Measurements from ENCODE around the gene GATA6.

The GATA6 gene

DNA sequence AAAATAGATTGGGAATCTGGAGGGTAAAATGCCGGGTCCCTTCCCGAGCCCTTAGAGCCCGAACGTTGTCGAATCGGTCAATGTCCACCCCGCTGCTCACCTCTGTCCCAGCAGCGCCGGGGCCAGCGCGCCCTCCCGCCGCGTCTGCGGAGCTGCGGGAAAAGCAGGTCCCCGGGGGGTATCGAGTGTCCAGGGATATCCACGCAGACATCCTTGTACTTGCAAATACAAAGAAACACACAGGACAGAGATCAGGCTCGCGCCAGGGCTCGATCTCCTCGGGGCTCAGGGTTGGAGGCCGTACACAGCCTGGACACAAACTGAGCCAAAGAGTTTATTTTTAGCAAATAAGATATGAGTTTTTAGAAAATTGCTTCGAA, 2.3 kb upstream of the GATA6 start:
- DNase-seq, result no peak

DNA sequence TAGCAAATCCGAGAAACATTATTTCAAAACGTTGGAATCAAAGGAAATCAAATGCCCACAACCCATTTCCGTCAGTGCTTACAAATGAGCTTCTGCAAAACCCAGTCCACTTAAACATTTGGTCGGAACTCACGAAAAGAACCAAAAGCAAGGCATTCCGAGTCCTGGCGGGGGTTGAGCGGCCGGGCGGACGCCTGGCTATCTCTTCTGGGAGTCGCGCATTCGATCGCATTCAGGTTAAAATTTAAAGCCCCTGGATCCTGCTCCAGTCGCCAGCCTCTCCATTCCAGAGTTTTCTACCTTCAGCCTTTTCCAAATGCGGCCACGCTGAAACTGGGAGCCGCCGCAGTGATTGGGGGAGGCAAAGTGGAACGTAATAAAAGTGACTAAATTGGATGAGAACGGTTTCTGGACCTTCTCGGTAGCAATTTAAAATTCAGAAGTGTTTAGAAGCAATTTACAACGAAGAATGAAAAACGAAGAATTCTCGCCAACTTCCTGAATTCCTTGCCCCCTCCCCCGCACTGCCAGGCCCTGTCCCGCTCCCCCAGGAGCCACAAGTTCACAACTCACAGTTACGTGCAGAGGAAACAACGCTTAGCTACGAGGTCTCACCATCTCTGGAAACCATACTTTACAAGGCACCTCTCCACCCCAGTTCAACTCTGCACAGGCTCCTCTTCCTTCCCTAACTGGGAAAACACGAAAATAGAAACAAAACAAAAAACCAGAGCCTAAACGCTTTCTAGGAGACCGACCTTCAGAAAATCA, 1.7 kb upstream of the GATA6 start:
- DNase-seq, result no peak

GRCh38 chr18:22168360-22168921, 948 bp upstream of the GATA6 start:
- DNase-seq, result no peak

- no peak for DNase-seq
Observed at GRCh38 chr18:22169889-22170420, 566 bp downstream of the GATA6 start.

GRCh38 chr18:22170421-22171257, 1.2 kb downstream of the GATA6 start:
- DNase-seq, result no peak

DNA sequence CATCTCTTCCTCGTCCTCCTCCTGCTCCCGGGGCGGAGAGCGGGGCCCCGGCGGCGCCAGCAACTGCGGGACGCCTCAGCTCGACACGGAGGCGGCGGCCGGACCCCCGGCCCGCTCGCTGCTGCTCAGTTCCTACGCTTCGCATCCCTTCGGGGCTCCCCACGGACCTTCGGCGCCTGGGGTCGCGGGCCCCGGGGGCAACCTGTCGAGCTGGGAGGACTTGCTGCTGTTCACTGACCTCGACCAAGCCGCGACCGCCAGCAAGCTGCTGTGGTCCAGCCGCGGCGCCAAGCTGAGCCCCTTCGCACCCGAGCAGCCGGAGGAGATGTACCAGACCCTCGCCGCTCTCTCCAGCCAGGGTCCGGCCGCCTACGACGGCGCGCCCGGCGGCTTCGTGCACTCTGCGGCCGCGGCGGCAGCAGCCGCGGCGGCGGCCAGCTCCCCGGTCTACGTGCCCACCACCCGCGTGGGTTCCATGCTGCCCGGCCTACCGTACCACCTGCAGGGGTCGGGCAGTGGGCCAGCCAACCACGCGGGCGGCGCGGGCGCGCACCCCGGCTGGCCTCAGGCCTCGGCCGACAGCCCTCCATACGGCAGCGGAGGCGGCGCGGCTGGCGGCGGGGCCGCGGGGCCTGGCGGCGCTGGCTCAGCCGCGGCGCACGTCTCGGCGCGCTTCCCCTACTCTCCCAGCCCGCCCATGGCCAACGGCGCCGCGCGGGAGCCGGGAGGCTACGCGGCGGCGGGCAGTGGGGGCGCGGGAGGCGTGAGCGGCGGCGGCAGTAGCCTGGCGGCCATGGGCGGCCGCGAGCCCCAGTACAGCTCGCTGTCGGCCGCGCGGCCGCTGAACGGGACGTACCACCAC, 2.1 kb downstream of the GATA6 start:
- DNase-seq, result no peak

GRCh38 chr18:22172120-22172582, 2.8 kb downstream of the GATA6 start:
- no peak for DNase-seq

DNA sequence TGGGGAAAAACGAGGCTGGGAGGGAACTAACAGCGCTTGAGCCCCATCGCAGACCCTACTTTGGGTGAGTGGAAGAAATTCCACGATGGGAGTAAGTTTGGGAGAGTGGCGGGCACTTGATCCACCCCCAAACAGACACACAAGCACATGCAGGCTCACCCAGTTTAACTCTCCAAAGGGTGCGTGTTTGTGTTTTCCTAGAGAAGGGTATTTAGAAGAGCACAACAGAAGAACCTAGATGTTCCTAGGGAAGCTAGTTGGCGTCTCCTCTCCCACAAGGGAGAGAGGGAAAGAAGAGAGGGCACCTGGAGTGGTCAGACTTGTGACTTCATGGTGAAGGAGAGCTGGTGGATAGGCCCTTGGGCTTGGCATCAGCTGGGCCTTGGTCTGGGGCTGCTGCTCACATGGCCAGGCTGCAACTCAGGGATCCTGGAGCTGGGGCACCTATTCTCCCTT, 3.2 kb downstream of the GATA6 start:
- no peak for DNase-seq

- no peak for DNase-seq
Observed at GRCh38 chr18:22173221-22173927, 4.0 kb downstream of the GATA6 start.

GRCh38 chr18:22173928-22174301, 4.5 kb downstream of the GATA6 start:
- no peak for DNase-seq

- no peak for DNase-seq
Observed at GRCh38 chr18:22174341-22175145, 5.2 kb downstream of the GATA6 start.

GRCh38 chr18:22175346-22175745, 6.0 kb downstream of the GATA6 start:
- no peak for DNase-seq

DNA sequence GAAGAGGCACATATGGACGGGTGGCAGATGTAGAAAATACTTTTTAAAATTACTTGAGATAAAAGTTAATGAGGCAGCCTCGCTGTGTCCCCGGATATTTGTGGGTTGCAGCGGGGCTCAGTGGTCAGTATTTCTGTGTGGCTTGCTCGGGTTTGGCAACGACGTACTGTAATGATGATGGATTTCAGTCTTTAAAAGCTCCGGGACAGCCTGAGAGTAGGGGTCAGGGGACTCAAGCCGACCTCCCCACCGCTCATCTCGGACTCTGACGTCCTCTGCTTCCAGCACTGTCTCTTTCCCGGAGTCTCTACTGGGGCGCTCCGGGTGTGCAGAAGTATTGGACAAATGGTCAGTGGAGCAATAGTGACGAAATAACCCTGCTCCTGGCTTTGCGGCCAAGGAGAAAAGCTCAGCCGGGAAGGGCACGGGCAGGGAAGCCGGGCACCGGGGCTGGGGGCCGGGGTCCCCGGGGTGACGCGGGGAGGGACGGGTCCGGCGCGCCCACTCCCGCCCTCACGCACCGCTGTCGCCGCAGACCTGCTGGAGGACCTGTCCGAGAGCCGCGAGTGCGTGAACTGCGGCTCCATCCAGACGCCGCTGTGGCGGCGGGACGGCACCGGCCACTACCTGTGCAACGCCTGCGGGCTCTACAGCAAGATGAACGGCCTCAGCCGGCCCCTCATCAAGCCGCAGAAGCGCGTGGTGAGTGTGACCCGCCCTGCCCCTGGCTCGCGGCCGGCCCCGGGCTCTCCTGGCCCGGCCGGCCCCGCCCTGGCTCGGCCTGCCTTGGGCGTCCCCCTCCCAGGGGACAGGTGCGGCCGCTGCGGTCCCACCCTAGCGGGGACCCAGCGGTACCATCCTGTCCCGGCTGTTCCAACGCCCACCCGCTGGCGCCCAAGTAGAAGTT, 7.3 kb downstream of the GATA6 start:
- no peak for DNase-seq

GRCh38 chr18:22177327-22177871, 8.0 kb downstream of the GATA6 start:
- no peak for DNase-seq

GRCh38 chr18:22179174-22179573, 9.8 kb downstream of the GATA6 start:
- DNase-seq, result no peak

DNA sequence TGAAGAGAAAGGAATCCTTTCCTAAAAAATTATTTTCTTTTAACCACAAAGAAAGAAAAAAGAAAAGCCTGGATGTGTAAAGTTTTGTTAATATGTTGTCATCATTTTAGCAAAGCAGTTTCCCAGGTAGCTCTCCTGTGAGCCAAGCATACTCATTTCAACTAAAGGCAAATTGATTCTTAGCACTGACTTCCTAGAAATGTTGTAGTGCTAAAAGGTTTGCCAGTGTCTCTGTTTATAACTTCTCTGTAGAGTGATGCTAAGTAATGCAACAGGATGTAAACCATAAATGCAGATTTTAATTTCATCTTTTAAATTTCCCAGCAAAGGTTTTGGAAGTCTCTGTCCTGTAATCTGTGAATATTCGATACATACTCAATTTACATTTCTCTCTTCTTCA, 10.2 kb downstream of the GATA6 start:
- DNase-seq, result no peak

DNA sequence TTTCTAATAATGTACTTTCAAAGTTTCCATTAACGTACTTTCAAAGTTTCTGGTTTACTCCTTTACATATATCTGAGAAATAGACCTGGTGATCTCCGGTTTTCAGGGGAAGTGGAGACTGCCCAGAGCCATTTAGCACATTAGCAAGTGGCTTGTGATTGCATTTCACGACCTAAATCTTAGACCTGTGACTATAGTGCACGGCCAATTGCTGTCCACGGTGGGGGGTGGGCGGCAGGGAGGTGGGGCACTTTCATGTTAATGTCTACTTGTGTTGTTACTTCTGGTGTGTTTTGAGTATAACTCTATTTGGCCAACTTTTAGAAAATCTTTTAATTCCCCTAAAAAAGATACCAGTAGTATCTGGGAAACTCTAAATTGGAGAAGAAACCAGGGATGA, 11.3 kb downstream of the GATA6 start:
- DNase-seq, result no peak

GRCh38 chr18:22182884-22183697, 13.7 kb downstream of the GATA6 start:
- DNase-seq, result no peak
